Measurements from ENCODE around the gene HPN.
A peak's percentile ranks its signal among the peaks of the same experiment; 100 is the strongest.

HPN gene

DNA sequence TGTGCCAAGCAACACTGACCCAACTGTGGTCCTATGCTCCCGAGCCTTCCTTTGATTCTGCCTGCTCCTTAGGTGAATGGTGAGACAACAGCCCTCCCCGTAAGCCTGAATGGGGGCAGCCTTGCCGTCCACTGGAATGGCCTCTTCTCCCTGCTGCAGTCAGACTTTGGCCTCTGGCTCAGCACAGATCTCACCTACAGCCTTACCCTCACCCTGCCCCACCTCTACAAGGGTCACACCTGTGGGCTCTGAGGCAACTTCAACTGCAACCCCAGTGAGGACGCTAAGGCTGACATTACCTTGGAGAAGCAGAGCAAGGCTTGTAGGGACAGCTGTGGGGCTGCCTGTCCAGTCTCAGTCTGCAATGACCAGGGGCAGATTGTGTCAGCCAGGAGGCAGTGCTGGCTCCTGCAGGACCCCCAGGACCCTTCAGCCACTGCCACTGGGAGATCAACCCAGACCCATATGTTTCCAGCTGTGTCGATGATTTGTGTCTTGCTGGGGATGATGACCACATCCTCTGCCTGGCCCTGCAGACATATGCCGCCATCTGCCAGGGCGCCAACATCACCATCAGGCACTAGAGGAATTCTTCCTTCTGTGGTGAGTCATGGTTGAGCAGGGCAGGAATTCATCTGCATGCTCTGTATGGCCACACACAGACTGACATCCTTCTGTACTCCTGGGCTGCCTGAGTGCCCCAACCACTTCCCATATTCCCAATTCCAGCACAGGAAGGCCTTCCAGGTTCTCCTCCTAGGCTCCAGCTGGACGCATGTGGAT, 46.8 kb downstream of the HPN start:
- CTCF ChIA-PET = interaction anchor here (0.7 to 4.7 kb wide), 11 partner anchors 12 to 422 kb away, joined by 3 to 60 read pairs (median 5); partner anchors contain the start of gene LGI4
- Histone ChIP-seq H3K27ac (ENCODE audit: extremely low read depth, low read depth, low read length) (no peak overlapping the region), H3K4me3 (ENCODE audit: low read depth, low read length) (no peak overlapping the region)

GRCh38 chr19:35089554-35089953, 48.0 kb downstream of the HPN start:
- Histone ChIP-seq H3K4me3 (ENCODE audit: low read depth, low read length) (no peak overlapping the region), H3K36me3 (ENCODE audit: control insufficient read depth in 2 of 2, insufficient read depth in 1 of 2, low read length in 2 of 2) (no peaks in the 10 kb centered on the region), H3K9me3 (ENCODE audit: control insufficient read depth, insufficient read depth, low read depth, low read length) (no peaks in the 10 kb centered on the region), H3K27ac (ENCODE audit: extremely low read depth, low read depth, low read length) (no peak overlapping the region), H3K4me1 (ENCODE audit: control insufficient read depth, insufficient read depth, low read length) (peaks cover 7% of the 10 kb centered on the region)
- ChIA-PET POLR2A (no interaction called here), CTCF (interaction anchor here (0.6 to 4.9 kb wide), 28 partner anchors 9 to 1147 kb away, joined by 3 to 87 read pairs (median 5); partner anchors contain the start of genes GRAMD1A and LGI4)
- TF ChIP-seq ZSCAN5A (tag by site-specific recombination; IDR thresholded peaks at IDR 0.05) (no peak), BCL11A (tag by site-specific recombination; IDR thresholded peaks at IDR 0.05; ENCODE audit: low read depth) (no peak), SCRT1 (tag by site-specific recombination; IDR thresholded peaks at IDR 0.05; ENCODE audit: borderline replicate concordance) (no peak), ZNF26 (tag by site-specific recombination; IDR thresholded peaks at IDR 0.05) (no peak), ZNF423 (tag by site-specific recombination; IDR thresholded peaks at IDR 0.05) (no peak), ZNF654 (tag by site-specific recombination; IDR thresholded peaks at IDR 0.05; ENCODE audit: low read depth) (no peak), ZNF677 (tag by site-specific recombination; IDR thresholded peaks at IDR 0.05) (no peak), ZNF837 (tag by site-specific recombination; IDR thresholded peaks at IDR 0.05) (no peak), GLI2 (tag by site-specific recombination; IDR thresholded peaks at IDR 0.05; ENCODE audit: borderline replicate concordance, low read depth) (no peak)
- TF ChIP-seq, protein P1, sequence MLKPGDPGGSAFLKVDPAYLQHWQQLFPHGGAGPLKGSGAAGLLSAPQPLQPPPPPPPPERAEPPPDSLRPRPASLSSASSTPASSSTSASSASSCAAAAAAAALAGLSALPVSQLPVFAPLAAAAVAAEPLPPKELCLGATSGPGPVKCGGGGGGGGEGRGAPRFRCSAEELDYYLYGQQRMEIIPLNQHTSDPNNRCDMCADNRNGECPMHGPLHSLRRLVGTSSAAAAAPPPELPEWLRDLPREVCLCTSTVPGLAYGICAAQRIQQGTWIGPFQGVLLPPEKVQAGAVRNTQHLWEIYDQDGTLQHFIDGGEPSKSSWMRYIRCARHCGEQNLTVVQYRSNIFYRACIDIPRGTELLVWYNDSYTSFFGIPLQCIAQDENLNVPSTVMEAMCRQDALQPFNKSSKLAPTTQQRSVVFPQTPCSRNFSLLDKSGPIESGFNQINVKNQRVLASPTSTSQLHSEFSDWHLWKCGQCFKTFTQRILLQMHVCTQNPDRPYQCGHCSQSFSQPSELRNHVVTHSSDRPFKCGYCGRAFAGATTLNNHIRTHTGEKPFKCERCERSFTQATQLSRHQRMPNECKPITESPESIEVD (tag by site-specific recombination; IDR thresholded peaks at IDR 0.05) = no peak
- TF ChIP-seq, protein P2, sequence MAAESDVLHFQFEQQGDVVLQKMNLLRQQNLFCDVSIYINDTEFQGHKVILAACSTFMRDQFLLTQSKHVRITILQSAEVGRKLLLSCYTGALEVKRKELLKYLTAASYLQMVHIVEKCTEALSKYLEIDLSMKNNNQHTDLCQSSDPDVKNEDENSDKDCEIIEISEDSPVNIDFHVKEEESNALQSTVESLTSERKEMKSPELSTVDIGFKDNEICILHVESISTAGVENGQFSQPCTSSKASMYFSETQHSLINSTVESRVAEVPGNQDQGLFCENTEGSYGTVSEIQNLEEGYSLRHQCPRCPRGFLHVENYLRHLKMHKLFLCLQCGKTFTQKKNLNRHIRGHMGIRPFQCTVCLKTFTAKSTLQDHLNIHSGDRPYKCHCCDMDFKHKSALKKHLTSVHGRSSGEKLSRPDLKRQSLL (tag by site-specific recombination; IDR thresholded peaks at IDR 0.05) = no peak

More for the DNA sequence above, 46.8 kb downstream of the HPN start:
- POLR2A ChIA-PET = no interaction called here
- Histone ChIP-seq H3K36me3 (ENCODE audit: control insufficient read depth in 2 of 2, insufficient read depth in 1 of 2, low read length in 2 of 2) (no peaks in the 10 kb centered on the region), H3K4me1 (ENCODE audit: control insufficient read depth, insufficient read depth, low read length) (peaks cover 7% of the 10 kb centered on the region), H3K9me3 (ENCODE audit: control insufficient read depth, insufficient read depth, low read depth, low read length) (no peaks in the 10 kb centered on the region)
- TF ChIP-seq ZIC2 (tag by site-specific recombination; IDR thresholded peaks at IDR 0.05) = peak; percentile 59; the same call in 1 of the 2 replicates
- no peak for TF ChIP-seq ZNF202 (tag by site-specific recombination; IDR thresholded peaks at IDR 0.05; ENCODE audit: borderline replicate concordance)
- TF ChIP-seq ZNF335 (tag by site-specific recombination; conservative IDR thresholded peaks at IDR 0.05) = peak; percentile 46; the same call in 1 of the 2 replicates
- TF ChIP-seq, protein P3, sequence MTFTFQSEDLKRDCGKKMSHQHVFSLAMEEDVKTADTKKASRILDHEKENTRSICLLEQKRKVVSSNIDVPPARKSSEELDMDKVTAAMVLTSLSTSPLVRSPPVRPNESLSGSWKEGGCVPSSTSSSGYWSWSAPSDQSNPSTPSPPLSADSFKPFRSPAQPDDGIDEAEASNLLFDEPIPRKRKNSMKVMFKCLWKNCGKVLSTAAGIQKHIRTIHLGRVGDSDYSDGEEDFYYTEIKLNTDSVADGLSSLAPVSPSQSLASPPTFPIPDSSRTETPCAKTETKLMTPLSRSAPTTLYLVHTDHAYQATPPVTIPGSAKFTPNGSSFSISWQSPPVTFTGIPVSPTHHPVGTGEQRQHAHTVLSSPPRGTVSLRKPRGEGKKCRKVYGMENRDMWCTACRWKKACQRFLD (tag by site-specific recombination; IDR thresholded peaks at IDR 0.05) = 0 out of 2 replicates have a peak, but pooled peaks have one; percentile 0
- TF ChIP-seq ZNF600 (tag by site-specific recombination; IDR thresholded peaks at IDR 0.05) = peak; percentile 79
- TF ChIP-seq ZNF660 (tag by site-specific recombination; IDR thresholded peaks at IDR 0.05) = no peak
- TF ChIP-seq ZNF214 (tag by site-specific recombination; IDR thresholded peaks at IDR 0.05; ENCODE audit: borderline replicate concordance) = no peak
- TF ChIP-seq GLIS2 (tag by site-specific recombination; IDR thresholded peaks at IDR 0.05) = peak; percentile 48; the same call in 1 of the 2 replicates
- TF ChIP-seq GLIS1 (tag by site-specific recombination; IDR thresholded peaks at IDR 0.05) = peak; percentile 33; the same call in 1 of the 2 replicates
- 0 out of 2 replicates have a peak, but pooled peaks have one; percentile 10 for TF ChIP-seq ZBTB21 (tag by site-specific recombination; IDR thresholded peaks at IDR 0.05)
- TF ChIP-seq ZBTB17 (tag by site-specific recombination; IDR thresholded peaks at IDR 0.05) = peak; percentile 66
- no peak for TF ChIP-seq ZNF785 (tag by site-specific recombination; IDR thresholded peaks at IDR 0.05)
- TF ChIP-seq, protein P4, sequence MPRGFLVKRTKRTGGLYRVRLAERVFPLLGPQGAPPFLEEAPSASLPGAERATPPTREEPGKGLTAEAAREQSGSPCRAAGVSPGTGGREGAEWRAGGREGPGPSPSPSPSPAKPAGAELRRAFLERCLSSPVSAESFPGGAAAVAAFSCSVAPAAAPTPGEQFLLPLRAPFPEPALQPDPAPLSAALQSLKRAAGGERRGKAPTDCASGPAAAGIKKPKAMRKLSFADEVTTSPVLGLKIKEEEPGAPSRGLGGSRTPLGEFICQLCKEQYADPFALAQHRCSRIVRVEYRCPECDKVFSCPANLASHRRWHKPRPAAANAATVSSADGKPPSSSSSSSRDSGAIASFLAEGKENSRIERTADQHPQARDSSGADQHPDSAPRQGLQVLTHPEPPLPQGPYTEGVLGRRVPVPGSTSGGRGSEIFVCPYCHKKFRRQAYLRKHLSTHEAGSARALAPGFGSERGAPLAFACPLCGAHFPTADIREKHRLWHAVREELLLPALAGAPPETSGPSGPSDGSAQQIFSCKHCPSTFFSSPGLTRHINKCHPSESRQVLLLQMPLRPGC (tag by site-specific recombination; IDR thresholded peaks at IDR 0.05) = peak; percentile 90
- TF ChIP-seq, protein P5, sequence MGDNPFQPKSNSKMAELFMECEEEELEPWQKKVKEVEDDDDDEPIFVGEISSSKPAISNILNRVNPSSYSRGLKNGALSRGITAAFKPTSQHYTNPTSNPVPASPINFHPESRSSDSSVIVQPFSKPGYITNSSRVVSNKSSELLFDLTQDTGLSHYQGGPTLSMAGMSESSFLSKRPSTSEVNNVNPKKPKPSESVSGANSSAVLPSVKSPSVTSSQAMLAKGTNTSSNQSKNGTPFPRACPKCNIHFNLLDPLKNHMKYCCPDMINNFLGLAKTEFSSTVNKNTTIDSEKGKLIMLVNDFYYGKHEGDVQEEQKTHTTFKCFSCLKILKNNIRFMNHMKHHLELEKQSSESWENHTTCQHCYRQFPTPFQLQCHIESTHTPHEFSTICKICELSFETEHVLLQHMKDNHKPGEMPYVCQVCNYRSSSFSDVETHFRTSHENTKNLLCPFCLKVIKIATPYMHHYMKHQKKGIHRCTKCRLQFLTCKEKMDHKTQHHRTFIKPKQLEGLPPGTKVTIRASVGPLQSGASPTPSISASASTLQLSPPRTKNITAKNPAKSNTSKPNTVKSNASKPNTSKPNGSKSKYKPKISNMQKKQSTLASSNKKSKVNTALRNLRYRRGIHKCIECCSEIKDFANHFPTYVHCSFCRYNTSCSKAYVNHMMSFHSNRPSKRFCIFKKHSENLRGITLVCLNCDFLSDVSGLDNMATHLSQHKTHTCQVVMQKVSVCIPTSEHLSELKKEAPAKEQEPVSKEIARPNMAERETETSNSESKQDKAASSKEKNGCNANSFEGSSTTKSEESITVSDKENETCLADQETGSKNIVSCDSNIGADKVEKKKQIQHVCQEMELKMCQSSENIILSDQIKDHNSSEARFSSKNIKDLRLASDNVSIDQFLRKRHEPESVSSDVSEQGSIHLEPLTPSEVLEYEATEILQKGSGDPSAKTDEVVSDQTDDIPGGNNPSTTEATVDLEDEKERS (tag by site-specific recombination; IDR thresholded peaks at IDR 0.05) = 0 out of 2 replicates have a peak, but pooled peaks have one; percentile 46
